ENCODE data around the gene TTLL13.

TTLL13 gene

GRCh38 chr15:90217671-90218394 is 31.5 kb upstream of the TTLL13 start:
- no peak for DNase-seq (ENCODE audit: low spot score)

GRCh38 chr15:90219421-90220141 is 29.8 kb upstream of the TTLL13 start:
- DNase-seq (ENCODE audit: low spot score): peak; percentile 87

- DNase-seq (ENCODE audit: low spot score): peak; percentile 97
These were observed 28.0 kb upstream of the TTLL13 start for GRCh38 chr15:90221246-90221900.

- DNase-seq (ENCODE audit: low spot score): no peak
These were observed 26.8 kb upstream of the TTLL13 start for GRCh38 chr15:90222547-90222946.

DNA sequence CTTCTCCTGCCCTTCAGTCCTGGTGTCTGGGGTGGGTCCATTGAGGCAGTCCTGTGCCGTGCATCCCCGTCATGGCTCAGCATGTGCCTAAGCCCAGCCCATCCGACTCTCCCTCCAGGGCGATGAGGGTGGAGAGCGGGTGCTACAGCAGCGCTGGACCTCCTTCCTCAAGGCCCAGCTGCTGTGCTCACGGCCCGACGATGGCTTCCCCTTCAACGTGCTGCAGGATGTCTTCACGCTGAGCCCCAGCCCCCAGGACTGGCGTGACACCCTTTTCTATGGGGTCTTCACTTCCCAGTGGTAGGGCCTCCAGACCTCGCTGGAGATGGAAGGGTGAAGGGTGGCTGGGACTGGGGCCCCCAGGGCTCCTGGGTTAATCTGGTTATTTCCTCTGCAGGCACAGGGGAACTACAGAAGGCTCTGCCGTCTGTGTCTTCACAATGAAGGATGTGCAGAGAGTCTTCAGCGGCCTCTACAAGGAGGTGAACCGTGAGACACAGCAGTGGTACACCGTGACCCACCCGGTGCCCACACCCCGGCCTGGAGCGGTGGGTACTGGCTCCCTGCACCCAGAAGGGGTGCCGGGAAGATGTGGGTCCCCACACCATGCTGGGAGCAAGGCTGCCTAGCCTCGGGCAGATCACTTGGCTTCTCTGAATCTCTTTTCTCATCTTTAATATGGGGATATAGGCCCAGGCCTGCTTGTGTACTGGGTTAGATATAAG is 25.8 kb upstream of the TTLL13 start:
- no peak for DNase-seq (ENCODE audit: low spot score)

DNA sequence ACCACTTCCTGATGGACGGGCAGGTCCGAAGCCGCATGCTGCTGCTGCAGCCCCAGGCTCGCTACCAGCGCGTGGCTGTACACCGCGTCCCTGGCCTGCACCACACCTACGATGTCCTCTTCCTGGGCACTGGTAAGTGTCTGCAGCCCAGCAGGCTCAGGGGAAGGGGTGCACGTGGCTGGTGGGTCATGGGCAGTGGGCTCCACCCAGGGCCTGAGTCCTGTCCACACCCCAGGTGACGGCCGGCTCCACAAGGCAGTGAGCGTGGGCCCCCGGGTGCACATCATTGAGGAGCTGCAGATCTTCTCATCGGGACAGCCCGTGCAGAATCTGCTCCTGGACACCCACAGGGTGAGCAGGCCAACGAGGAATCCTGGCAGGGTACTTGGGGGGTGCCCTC is 24.3 kb upstream of the TTLL13 start:
- no peak for DNase-seq (ENCODE audit: low spot score)

- DNase-seq (ENCODE audit: low spot score): no peak
These were observed 23.7 kb upstream of the TTLL13 start for GRCh38 chr15:90225504-90226234.

DNA sequence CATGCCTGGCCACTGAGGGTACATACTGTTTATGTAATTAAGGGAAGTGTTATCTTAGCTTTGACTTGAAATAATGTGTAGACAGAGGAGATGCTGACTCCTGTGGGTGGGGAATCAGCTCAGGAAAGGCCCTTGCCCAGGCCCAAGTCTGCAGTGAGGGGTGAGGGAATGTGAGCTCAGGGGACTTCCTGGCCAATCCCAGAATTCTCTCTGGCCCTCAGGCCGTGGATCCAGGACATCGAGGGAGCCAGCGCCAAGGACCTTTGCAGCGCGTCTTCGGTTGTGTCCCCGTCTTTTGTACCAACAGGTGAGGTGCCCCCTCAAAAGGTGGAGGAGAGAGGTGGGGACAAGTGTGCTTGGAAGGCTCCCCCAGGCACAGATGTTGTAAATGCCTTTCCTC is 22.0 kb upstream of the TTLL13 start:
- no peak for DNase-seq (ENCODE audit: low spot score)

- DNase-seq (ENCODE audit: low spot score): no peak
These were observed 21.3 kb upstream of the TTLL13 start for GRCh38 chr15:90227816-90228772.

DNA sequence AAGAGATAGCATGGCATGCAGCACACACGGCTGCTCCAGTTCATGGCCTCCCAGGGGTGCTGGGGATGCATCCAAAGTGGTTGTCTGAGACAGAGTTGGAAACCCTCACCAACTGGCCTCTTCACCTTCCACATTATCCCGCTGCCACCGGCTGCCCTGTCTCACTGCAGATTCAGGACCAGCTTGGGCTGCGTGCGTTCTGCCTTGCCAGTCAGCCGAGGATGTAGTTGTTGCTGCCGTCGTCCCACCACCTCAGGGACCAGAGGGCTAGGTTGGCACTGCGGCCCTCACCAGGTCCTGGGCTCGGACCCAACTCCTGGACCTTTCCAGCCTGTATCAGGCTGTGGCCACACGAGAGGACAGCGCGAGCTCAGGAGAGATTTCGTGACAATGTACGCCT is 20.4 kb upstream of the TTLL13 start:
- no peak for DNase-seq (ENCODE audit: low spot score)

DNA sequence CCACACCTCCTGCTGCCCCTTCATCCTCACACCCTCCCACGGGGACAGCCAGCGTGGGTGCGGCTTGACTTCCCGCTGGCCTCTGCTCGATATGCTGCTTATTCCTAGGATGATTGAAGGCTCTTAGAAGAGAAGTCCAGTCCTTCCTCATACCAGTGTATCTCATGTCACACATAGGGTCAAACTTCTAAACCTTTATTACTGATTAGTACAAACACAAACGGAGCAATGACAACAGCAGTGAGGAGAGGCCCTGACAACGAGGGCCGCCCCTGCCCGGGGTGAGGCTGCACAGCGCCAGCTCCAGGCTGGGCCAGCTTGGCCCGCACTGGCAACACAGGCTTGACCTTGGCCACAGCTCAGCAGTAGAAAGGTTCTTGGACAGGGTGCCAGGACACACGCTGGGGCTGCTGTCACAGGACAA is 19.3 kb upstream of the TTLL13 start:
- DNase-seq (ENCODE audit: low spot score): no peak

DNA sequence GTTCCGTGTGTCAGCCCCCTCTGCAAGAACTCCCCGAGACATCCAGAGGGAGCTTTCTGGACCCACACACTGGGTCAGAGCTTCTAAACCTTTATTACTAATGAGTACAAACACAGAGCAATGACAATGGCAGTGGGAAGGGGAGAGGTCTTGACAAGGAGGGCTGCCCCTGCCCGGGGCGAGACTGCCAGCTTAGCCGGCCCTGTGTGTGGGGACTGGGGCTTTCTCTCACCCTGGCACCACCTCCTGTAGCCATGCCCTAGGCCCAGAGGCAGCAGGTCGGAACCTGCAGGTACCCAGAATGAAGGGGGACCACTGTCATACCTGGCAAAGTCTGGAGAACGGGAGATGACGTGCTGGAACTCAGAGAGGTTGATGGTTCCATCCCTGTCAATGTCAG is 18.7 kb upstream of the TTLL13 start:
- DNase-seq (ENCODE audit: low spot score): no peak

DNA sequence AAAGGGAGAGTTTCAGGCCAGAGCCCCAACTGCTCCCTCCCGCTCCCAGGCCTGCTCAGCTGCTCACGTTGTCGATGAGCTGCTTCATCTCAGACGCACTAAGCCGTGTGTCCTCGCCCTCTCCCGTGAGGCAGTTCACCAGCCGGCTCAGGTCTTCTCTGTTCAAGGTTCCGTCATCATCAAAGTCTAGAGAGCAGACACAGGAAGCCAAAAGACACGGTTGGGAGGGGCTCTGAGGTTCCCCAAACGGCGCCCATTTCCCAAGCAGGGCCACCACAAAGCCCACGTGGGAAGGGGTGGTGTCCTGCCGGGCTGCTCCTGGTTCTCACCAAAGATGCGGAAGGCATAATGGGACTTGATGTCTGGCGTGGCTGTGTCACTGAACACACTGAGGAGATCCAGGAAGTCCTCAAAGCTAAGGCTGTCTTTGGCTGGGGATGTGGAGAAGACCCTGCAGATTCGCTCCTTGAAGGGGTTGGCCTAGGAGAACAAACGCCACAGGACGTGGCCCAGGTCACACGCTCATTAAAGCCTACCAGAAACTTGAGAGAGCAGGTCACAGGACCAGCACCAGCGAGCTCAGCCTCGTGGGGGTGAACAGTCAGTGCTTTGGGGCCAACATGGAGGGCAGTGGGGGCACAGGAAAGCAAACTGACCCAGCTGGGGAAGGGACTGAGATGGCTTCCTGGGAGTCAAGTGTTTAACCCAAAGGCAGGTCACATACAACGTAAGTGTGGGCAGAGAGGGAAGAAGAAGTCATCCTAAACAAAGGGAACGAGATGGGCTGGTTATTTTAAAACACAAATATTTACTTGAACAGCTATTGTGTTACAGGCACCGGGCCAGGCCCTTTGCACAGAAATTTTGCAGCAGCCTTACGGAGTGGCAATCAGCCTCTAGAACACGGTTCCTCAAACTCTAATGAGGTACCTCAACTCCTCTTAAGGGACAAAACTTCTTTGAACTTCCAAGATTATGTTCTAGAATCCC is 18.0 kb upstream of the TTLL13 start:
- DNase-seq (ENCODE audit: low spot score): no peak

GRCh38 chr15:90232196-90232595 is 17.2 kb upstream of the TTLL13 start:
- DNase-seq (ENCODE audit: low spot score): no peak

DNA sequence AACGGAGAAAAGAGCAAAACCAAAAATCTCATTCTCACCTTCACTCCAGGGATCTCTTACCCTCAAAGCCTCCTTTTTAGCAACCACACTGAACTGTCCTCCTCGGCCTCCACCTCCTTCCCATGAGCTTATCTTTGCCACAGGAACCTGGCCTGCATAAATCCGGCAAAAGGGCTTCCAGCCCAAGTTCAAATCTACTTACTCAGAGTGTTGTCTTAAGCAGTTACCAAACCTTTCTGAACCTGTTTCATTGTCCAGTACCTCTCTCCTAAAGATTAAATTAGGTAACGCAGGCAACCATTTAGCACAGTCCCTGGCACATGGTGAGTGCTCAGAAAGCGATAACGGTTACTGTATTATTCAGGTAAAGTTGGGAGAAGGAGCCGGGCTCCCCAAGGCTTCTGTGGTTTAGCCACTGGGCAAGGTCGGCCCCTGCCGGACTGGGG is 16.4 kb upstream of the TTLL13 start:
- no peak for DNase-seq (ENCODE audit: low spot score)

DNA sequence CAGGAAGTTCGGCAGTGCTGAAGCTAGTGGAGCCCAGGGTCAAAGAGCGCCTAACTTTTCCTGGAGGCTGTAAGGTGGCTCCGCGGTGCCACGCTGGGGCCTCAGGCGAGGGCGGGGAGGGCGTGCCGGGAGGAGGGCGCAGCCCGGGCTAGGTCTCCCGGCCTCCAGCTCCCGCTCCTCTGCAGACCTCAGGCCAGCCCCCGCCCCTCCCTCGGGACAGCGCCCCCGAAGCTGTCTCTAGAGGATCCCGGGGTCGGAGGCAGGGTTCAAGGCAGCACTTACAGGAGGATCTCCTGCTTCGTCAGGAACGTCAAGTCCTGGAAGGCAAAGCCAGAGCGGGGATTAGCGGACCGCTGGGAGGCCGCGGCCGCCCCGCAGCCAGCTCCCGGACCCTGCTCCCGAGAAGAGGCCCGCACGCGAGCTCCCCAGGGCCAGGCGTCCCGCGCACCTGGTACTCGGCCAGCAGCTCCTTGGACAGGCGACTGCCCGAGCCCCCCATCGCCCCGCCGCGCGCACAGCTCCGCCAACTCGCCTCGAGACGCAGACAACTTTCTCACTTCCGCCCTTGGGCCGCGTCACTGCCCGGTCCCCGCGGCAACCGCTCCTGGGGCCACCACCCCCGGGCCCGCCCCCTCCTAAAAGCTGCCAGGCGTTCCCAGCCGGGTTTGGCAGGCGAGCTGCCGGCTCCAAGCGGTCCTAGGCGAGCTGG is 15.8 kb upstream of the TTLL13 start, which contains the start of gene CIB1:
CIB1 (minus strand) TSS at position 555 of the 709 bp plus-strand sequence; CDS start at position 499, 56 bp downstream.
- DNase-seq (ENCODE audit: low spot score): peak; percentile 94

GRCh38 chr15:90234096-90234988 is 15.0 kb upstream of the TTLL13 start, which contains the start of gene GDPGP1:
GDPGP1 (plus strand) TSS chr15:90234209; CDS start chr15:90240909, 6,700 bp downstream.
- peak; percentile 99 for DNase-seq (ENCODE audit: low spot score)
